Liver (tissue), 3 donors: ENCODE results near the gene FAM170B.

Experiments used
- JUND ChIP-seq, 2 donors: IDR thresholded peaks; 2 replicates each; pipeline ENCODE4 v1.6.1; 2016; ENCODE audit warnings: antibody characterized with exemption in 2 of 2
- RXRA ChIP-seq, 2 donors: IDR thresholded peaks; 2 replicates each; pipeline ENCODE4 v1.6.1; 2017 to 2018; ENCODE audit warnings: antibody characterized with exemption in 2 of 2, mild to moderate bottlenecking in 1 of 2
- SP1 ChIP-seq: IDR thresholded peaks from 2 replicates; pipeline ENCODE4 v1.6.1; 2018; ENCODE audit warnings: antibody characterized with exemption, mild to moderate bottlenecking
- TAF1 ChIP-seq: conservative IDR thresholded peaks from 2 replicates; pipeline ENCODE4 v1.6.1; 2016; ENCODE audit warnings: antibody characterized with exemption, mild to moderate bottlenecking
- TF ChIP-seq, protein P1 (sequence below): fragments of 150-350 bp; IDR thresholded peaks from 2 replicates; pipeline ENCODE4 v1.5.1; 2017; ENCODE audit warnings: improper control_type of control experiment, low read depth, low read length; ENCODE audit not compliant: missing input control
- TF ChIP-seq, protein P2 (sequence below): IDR thresholded peaks from 2 replicates; pipeline ENCODE4 v1.6.1; 2016; ENCODE audit warnings: antibody characterized with exemption, mild to moderate bottlenecking
- donor health status: healthy.
- donor health status: healthy.

DNA sequence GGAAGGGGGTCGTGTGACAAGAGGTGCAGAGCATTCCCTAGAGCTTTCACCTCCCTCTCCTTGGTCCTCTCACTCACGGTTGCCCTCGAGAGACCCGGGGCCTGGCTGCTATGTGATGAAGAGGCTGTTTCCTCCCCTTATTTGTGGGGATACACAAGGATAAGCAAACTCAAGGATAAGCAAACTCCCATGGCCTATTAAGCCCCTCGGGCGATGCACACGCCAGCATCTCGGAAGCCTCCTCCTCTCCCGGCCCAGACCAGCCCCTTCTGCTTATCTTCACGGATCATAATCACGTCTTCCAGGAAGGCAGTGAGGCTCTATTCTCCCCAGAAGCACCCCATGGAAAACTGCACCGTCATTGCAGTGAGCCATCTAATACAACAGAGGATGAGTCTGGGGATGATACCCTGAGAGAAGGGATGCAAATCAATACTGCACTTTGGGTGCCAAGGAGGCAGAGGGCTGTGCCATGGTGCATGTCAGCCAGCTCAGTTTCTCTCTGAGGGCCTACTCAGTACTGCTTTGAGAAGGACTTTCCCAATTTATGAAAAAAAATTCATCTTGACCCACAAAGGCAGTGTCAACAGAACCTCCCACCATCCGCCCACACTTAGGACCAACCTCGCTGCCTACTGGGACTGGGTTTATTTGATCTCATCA lies 32.1 kb upstream of the FAM170B start:
- TF ChIP-seq JUND (IDR thresholded peaks at IDR 0.05) (no peak), SP1 (no peak), TAF1 (no peak), RXRA (IDR thresholded peaks at IDR 0.05) (no peak)
- TF ChIP-seq, protein P1, sequence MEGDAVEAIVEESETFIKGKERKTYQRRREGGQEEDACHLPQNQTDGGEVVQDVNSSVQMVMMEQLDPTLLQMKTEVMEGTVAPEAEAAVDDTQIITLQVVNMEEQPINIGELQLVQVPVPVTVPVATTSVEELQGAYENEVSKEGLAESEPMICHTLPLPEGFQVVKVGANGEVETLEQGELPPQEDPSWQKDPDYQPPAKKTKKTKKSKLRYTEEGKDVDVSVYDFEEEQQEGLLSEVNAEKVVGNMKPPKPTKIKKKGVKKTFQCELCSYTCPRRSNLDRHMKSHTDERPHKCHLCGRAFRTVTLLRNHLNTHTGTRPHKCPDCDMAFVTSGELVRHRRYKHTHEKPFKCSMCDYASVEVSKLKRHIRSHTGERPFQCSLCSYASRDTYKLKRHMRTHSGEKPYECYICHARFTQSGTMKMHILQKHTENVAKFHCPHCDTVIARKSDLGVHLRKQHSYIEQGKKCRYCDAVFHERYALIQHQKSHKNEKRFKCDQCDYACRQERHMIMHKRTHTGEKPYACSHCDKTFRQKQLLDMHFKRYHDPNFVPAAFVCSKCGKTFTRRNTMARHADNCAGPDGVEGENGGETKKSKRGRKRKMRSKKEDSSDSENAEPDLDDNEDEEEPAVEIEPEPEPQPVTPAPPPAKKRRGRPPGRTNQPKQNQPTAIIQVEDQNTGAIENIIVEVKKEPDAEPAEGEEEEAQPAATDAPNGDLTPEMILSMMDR, result no peak
- TF ChIP-seq, protein P2, sequence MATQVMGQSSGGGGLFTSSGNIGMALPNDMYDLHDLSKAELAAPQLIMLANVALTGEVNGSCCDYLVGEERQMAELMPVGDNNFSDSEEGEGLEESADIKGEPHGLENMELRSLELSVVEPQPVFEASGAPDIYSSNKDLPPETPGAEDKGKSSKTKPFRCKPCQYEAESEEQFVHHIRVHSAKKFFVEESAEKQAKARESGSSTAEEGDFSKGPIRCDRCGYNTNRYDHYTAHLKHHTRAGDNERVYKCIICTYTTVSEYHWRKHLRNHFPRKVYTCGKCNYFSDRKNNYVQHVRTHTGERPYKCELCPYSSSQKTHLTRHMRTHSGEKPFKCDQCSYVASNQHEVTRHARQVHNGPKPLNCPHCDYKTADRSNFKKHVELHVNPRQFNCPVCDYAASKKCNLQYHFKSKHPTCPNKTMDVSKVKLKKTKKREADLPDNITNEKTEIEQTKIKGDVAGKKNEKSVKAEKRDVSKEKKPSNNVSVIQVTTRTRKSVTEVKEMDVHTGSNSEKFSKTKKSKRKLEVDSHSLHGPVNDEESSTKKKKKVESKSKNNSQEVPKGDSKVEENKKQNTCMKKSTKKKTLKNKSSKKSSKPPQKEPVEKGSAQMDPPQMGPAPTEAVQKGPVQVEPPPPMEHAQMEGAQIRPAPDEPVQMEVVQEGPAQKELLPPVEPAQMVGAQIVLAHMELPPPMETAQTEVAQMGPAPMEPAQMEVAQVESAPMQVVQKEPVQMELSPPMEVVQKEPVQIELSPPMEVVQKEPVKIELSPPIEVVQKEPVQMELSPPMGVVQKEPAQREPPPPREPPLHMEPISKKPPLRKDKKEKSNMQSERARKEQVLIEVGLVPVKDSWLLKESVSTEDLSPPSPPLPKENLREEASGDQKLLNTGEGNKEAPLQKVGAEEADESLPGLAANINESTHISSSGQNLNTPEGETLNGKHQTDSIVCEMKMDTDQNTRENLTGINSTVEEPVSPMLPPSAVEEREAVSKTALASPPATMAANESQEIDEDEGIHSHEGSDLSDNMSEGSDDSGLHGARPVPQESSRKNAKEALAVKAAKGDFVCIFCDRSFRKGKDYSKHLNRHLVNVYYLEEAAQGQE, result no peak
